ENCODE results near the gene RHBDD2. TPM values are rescaled to one million over a fixed set of nuclear protein-coding genes. Genes with fewer than 3 reads are reported as not detected.

The RHBDD2 gene
- total and polyA plus RNA-seq, 2 donors (not counting 3 experiments of a cell fraction or from before 2014, with no cell fraction given): 36.7 to 99.2 TPM

GRCh38 chr7:75885036-75885435 lies 6.2 kb downstream of the RHBDD2 start:
- ChIA-PET CTCF (interaction anchor here (1.7 kb wide), 1 partner anchor 135 kb away, joined by 9 read pairs; no protein-coding TSS in a partner anchor), POLR2A (no interaction called here)
- no peak overlapping the region for H3K4me2 ChIP-seq (ENCODE audit: insufficient read depth, low read length)
- H3K27ac ChIP-seq (ENCODE audit: insufficient read depth, low read depth, low read length): no peak overlapping the region
- no peaks in the 10 kb centered on the region for H3K27me3 ChIP-seq (ENCODE audit: control insufficient read depth in 2 of 2, insufficient read depth in 2 of 2, low read length in 2 of 2)
- no peak overlapping the region for H3K9ac ChIP-seq (replicated peaks; ENCODE audit: extremely low read depth, insufficient read depth, low read length)
- FAIRE-seq: no peak
- intact Hi-C loops (cut with micrococcal nuclease) (no loop called here), dilution Hi-C loops (cut with MboI; ENCODE audit: extremely low pct_ligation_motif_present, low sequenced_read_pairs) (no loop called here)
- no peaks in the 10 kb centered on the region for H3K9me1 ChIP-seq (replicated peaks; ENCODE audit: control insufficient read depth, extremely low read depth, insufficient read depth, low read length)
- no peak for TF ChIP-seq MYC (IDR thresholded peaks at IDR 0.05; ENCODE audit: low read depth, low read length)
- TF ChIP-seq JUN (IDR thresholded peaks at IDR 0.05; ENCODE audit: borderline replicate concordance, insufficient read depth, insufficient read length, low read depth): no peak
- no peak for TF ChIP-seq EZH2 (IDR thresholded peaks at IDR 0.05; ENCODE audit: borderline replicate concordance, low read depth, low read length, severe bottlenecking)
- no peak for TF ChIP-seq POLR2A (IDR thresholded peaks at IDR 0.05; ENCODE audit: low read depth, low read length)
- no peak for TF ChIP-seq POLR2AphosphoS5 (IDR thresholded peaks at IDR 0.05; ENCODE audit: insufficient read depth, low read depth, low read length)
- no peak for TF ChIP-seq MAX (IDR thresholded peaks at IDR 0.05; ENCODE audit: insufficient read depth, insufficient read length)
- no peak for TF ChIP-seq CTCF (IDR thresholded peaks at IDR 0.05; ENCODE audit: extremely low read depth in 1 of 2, insufficient read depth in 1 of 2, low read depth in 1 of 2, low read length in 2 of 2)
- no peak for TF ChIP-seq GATA2 (IDR thresholded peaks at IDR 0.05; ENCODE audit: insufficient read depth, insufficient read length, low read depth, low read length)
- TF ChIP-seq FOS (IDR thresholded peaks at IDR 0.05; ENCODE audit: borderline replicate concordance, insufficient read depth, low read length): no peak
- H3K79me2 ChIP-seq (ENCODE audit: control insufficient read depth, insufficient read depth, low read length): peaks cover 4% of the 10 kb centered on the region
- H2AFZ ChIP-seq (ENCODE audit: low read depth, low read length): no peak overlapping the region
- H3K4me1 ChIP-seq (ENCODE audit: control insufficient read depth, extremely low read depth, insufficient read depth, low read length): peaks cover 2% of the 10 kb centered on the region
- H3K4me3 ChIP-seq (replicated peaks in 1 of 3; ENCODE audit: insufficient read depth in 1 of 3, low read depth in 1 of 3, low read length in 3 of 3): no peak overlapping the region
- H3K9me3 ChIP-seq (replicated peaks; ENCODE audit: control insufficient read depth, insufficient read depth, low read length): no peaks in the 10 kb centered on the region
- H4K20me1 ChIP-seq (replicated peaks; ENCODE audit: control insufficient read depth, extremely low read depth, insufficient read depth, low read length): no peaks in the 10 kb centered on the region
- no TSS peak for BruUV-seq (replicated peaks)
- H3K36me3 ChIP-seq (ENCODE audit: control insufficient read depth in 2 of 2, extremely low read depth in 1 of 2, insufficient read depth in 2 of 2, low read length in 2 of 2): peaks cover 4 to 48% of the 10 kb centered on the region in 2 experiments
- no peak for DNase-seq (ENCODE audit: low read depth, low spot score)
